Stimulated activated CD8-positive, alpha-beta memory T cell treated with anti-CD3 and anti-CD28 coated beads, Interleukin-7, amount 100 ng/mL, for 24 hours (primary cell): ENCODE data around the gene MCM5.
"Not testable (repeated sequence)": the region's sequence is repeated elsewhere in the genome, so short reads cannot be mapped to it uniquely, and the experiment has no call there.

Source experiments
- DNase-seq: peaks from one replicate; pipeline ENCODE4 v3.0.0-alpha.2; 2020; ENCODE audit warnings: low read depth

MCM5 gene

DNA sequence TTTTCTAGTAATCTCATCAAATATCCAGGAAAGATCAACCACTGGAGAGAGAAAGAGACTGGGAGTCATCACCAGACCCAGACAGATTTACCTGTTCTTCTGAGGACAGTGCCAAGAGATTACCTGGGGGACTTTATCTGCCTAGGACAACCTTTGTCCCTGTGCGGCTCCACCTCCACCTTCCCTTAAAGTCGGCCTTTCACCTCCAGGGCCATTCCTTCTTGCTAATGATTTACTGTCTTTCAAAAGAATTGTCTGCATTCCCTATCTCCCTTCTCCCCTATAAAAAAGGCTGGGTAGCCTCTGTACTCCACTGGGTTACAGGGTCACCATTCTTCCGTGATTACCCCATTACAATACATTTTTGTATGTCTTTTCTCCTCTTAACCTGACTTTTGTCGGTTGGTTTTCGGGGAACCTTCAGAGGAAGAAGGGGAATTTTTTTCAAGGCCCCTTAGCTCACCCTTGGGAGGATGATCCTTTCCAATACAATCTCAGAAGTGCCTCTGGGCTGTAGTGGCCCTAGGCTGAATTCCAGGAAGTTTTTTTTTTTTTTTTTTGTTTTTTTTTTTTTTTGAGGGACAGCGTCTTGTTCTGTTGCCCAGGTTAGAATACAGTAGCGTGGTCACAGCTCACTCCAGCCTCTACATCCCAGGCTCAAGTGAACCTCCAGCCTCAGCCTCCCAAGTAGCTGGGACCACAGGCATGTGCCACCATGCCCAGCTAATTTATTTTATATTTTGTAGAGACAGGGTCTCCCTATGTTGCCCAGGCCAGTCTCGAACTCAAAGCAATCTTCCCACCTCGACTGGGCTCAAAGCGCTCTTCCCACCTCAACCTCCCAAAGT lies 20.6 kb upstream of the MCM5 start:
- DNase-seq = no peak

DNA sequence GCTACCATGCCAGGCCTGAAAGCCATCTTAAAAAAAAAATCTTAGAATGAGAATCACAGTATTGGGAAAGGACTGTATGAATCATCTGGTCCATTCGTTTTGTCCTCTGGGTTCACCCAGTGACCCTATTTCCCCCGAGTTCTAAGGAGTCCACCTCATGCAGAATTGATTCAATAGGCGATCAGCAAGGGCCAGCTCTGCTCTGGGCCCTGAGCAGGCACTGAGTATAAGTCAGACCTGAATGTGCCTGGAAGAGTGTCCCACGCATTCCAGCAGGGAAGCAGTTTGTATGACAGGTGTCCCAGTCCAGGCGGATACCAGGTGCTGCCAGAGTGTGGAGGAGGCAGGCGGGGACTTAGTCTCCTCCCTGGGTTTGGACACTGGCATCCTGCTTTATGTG lies 19.9 kb upstream of the MCM5 start:
- DNase-seq = no peak

- no peak for DNase-seq
Observed at GRCh38 chr22:35380537-35381423, 19.2 kb upstream of the MCM5 start, which contains the start of gene HMOX1. Gene HMOX1 (plus strand): TSS chr22:35381096. CDS start chr22:35381174, 78 bp downstream.

GRCh38 chr22:35381424-35382009 lies 18.4 kb upstream of the MCM5 start:
- no peak for DNase-seq

DNA sequence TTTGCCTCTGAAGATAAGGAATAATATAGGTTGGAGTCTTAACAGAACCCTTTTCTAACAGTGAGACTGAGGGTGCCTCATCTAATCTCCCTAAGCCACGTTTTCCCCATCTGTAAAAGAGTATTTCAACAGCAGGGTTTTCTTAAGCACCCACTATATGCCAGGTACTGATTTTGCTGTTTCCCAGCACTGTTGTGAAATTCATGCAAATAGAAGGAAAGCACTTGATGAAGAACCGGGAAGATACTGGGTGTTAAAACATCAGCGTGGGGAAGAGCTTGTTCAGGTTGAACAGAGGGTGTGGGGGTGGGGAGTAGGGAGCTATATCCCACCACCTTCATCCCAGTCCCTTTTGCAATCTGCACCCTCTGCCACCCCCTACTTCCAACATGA lies 16.3 kb upstream of the MCM5 start:
- no peak for DNase-seq

DNA sequence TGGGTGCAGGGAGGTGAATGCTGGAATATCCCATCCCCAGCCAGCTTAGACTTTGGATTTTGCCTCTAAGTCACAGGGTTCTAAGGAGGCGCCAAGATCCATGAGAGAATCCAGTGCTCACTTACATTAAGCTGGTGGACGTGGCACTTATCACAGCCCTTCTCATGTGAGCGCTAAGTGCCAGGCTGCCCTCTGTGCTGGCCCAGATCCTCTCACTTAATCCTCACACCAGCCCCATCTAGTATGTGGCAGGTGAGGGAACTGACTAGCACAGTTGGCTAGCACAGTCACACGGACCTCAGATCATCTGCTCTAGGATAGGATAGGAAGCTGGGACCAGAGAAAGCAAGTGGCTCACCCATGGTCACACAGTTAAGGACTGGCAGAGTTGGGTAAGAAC lies 15.4 kb upstream of the MCM5 start:
- no peak for DNase-seq

DNA sequence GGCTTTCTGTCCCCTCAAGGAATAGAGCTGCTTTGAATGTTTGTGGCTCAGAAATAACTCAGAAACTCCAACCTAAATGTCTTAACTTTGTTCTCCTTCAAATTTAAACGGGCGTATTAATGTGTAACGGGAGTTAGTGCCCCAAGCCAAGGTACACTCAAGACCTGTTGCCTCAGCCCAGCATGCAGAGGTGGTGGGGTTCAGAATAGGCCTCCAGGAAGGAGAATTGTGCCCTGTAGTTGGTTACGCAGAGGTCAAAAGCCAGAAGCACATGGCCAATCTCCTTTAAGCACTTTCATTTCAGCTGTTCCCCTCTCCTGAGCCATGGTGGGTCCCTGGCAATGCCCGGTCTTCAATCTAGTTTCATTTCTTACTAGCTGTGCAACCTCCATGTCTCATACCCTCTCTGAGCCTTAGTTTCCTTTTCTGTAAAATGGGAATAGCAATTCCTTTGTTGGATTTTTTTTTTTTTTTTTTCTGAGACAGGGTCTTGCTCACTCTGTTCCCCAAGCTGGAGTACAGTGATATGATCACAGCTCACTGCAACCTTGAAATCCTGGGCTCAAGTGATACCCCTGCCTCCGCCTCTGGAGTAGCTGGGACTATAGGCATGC lies 14.9 kb upstream of the MCM5 start:
- DNase-seq = no peak

- DNase-seq = no peak
Observed at GRCh38 chr22:35386670-35387288, 13.2 kb upstream of the MCM5 start.

DNA sequence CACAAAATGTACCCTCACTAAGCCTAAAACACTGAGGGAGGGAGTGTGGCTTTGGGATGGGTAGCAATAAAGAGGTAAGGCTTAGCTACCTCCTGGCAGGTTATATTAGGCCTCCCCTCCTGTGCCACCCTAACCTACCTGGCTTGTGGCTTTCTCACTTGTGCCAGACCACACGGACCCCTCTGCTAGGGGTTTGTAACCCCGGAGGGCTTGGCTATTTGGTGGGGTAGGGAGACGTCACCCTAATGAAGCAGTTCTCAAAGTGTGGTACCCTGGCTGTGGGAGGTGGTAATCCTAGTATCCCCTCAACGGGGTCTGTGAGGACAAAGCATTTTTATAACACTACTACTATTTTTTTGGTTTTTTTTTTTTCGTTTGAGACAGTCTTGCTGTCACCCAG lies 9.0 kb upstream of the MCM5 start:
- no peak for DNase-seq

- DNase-seq = no peak
Observed at GRCh38 chr22:35392357-35392756, 7.6 kb upstream of the MCM5 start.

GRCh38 chr22:35393116-35394010 lies 6.6 kb upstream of the MCM5 start:
- no peak for DNase-seq

DNA sequence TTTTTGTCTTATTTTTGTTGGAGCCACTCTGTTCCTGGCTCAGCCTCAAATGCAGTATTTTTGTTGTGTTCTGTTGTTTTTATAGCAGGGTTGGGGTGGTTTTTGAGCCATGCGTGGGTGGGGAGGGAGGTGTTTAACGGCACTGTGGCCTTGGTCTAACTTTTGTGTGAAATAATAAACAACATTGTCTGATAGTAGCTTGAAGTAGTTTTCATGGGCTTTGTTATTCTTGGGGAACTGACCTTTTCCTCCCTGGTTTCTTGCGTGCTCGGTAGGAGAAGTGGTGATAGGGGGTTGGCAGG lies 6.0 kb upstream of the MCM5 start:
- DNase-seq = no peak

GRCh38 chr22:35394810-35395563 lies 5.0 kb upstream of the MCM5 start:
- no peak for DNase-seq

GRCh38 chr22:35396622-35397021 lies 3.3 kb upstream of the MCM5 start:
- not testable (repeated sequence) for DNase-seq

DNA sequence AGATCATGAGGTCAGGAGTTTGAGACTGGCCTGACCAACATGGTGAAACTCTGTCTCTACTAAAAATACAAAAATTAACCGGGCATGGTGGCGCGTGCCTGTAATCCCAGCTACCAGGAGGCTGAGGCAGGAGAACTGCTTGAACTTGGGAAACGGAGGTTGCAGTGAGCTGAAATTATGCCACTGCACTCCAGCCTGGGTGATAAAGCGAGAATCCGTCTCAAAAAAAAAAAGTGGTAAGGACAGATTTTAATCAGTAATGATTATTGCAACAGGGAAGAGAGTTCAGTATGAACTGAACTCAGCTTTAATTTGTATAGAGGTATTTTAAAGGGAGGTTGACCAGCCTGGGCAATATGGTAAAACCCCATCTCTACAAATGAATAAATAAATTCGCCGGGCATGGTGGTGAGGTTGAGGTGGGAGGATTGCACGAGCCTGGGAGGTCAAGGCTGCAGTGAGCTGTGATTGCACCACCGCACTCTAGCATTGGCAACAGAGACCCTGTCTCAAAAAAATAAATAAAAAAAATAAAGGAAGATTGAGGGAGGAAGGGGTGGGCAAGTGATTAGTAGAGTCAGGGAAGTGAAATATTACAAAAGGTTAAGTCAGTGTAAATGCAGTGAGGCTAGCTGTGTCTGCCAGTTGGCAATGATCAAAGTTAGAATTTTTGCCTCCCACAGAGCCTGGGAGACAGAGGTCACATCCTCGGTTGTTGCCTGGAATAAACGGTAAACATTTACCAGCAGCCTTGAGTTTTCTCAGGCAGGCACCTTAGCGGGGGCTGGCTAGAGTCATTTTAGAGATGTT lies 2.6 kb upstream of the MCM5 start:
- no peak for DNase-seq

GRCh38 chr22:35398591-35398973 lies 1.4 kb upstream of the MCM5 start:
- DNase-seq = no peak

DNA sequence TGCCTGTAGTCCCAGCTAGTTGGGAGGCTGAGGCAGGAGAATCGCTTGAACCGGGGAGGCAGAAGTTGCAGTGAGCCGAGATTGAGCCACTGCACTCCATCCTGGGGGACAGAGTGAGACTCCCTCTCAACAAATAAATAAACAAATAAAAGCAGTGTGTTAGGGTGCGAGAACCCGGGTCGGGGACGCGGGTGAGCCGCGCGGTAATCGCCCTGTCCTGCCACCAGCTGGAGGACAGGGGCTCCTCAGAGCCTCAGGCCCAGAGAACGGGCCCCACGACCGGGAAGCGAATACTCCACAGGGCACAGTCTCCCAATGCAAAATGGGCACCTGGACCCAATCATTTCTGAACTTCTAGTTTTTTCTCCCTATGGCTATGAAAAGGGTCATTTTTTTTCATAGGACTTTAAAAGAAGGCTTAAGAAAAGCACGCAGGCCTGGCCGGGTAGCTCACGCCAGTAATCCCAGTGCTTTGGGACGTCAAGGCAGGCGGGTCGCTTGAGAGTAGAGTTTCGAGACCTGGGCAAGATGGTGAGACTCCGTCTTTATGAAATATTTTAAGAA lies 744 bp upstream of the MCM5 start:
- DNase-seq = no peak

GRCh38 chr22:35400501-35400790 lies 506 bp downstream of the MCM5 start:
- no peak for DNase-seq

GRCh38 chr22:35401863-35402262 lies 1.9 kb downstream of the MCM5 start:
- DNase-seq = no peak
